Measurements from ENCODE around the gene TSPYL4. TPM values are rescaled to one million over a fixed set of nuclear protein-coding genes. Genes with fewer than 3 reads are reported as not detected.

Gene TSPYL4
- total RNA-seq, 4 donors from 2014 or later: 5.8 to 9.1 (median 7.2) TPM

- Histone ChIP-seq H3K27ac (peak within 1 kb of the TSS; percentile 97 to 99 (median 98)), H3K36me3 (peaks cover 0 to 6% (median 0%) of the 10 kb centered on the region in 3 donors), H3K27me3 (no peaks in the 10 kb centered on the region), H3K4me1 (peaks cover 0 to 41% (median 12%) of the 10 kb centered on the region in 4 donors), H3K9me3 (no peaks in the 10 kb centered on the region), H3K4me3 (peak within 1 kb of the TSS; percentile 80 to 89 (median 84))
- DNase-seq: peak; percentile 96 to 99 (median 97)
- TF ChIP-seq POLR2A (IDR thresholded peaks at IDR 0.05): peak; percentile 94 to 96
- no peak for TF ChIP-seq CTCF (IDR thresholded peaks at IDR 0.05)
Measured at GRCh38 chr6:116279232-116280160, 25.6 kb upstream of the TSPYL4 start, which contains the start of gene TSPYL1. TSPYL1 (minus strand) TSS chr6:116279930; CDS start chr6:116279830, 100 bp downstream.

GRCh38 chr6:116278854-116279231, 25.0 kb upstream of the TSPYL4 start:
- Histone ChIP-seq H3K27me3 (no peaks in the 10 kb centered on the region), H3K27ac (peak overlapping the region; percentile 97 to 99 (median 98)), H3K9me3 (no peaks in the 10 kb centered on the region), H3K4me3 (peak overlapping the region; percentile 80 to 89 (median 84)), H3K4me1 (peaks cover 0 to 47% (median 12%) of the 10 kb centered on the region in 4 donors), H3K36me3 (peaks cover 0 to 13% (median 0%) of the 10 kb centered on the region in 3 donors)
- TF ChIP-seq POLR2A (IDR thresholded peaks at IDR 0.05) (no peak), CTCF (IDR thresholded peaks at IDR 0.05) (no peak)
- peak in 1 of 3 donors; percentile 44 for DNase-seq

DNA sequence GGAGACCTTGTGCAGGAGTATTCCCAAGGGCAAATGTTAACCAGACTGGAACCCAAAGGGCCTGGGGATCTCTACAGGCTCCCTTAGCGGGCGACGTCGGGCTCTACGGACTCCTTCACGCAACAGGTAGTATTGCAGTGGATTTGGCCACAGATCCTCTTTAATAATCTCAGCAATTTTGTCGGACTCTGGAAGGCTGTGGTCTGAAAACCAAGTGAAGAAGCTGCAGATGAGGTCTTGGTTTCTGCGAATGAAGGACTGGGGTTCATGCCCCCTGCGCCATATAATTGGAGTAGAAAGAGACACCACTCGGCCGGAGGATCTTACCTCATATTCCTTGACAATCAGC, 24.6 kb upstream of the TSPYL4 start:
- peak overlapping the region; percentile 97 to 99 (median 98) for H3K27ac ChIP-seq
- no peak for DNase-seq
- peaks cover 0 to 47% (median 12%) of the 10 kb centered on the region in 4 donors for H3K4me1 ChIP-seq
- peaks cover 0 to 17% (median 0%) of the 10 kb centered on the region in 3 donors for H3K36me3 ChIP-seq
- no peaks in the 10 kb centered on the region for H3K27me3 ChIP-seq
- peak overlapping the region; percentile 80 to 89 (median 84) for H3K4me3 ChIP-seq
- TF ChIP-seq POLR2A (IDR thresholded peaks at IDR 0.05) (no peak), CTCF (IDR thresholded peaks at IDR 0.05) (no peak)
- no peaks in the 10 kb centered on the region for H3K9me3 ChIP-seq

- TF ChIP-seq CTCF (IDR thresholded peaks at IDR 0.05) (no peak), POLR2A (IDR thresholded peaks at IDR 0.05) (no peak)
- no peaks in the 10 kb centered on the region for H3K27me3 ChIP-seq
- H3K36me3 ChIP-seq: peaks cover 0 to 22% (median 0%) of the 10 kb centered on the region in 3 donors
- no peak for DNase-seq
- H3K9me3 ChIP-seq: no peaks in the 10 kb centered on the region
- H3K27ac ChIP-seq: peak overlapping the region in 2 of 4 donors; percentile 3 to 6
- peaks cover 0 to 47% (median 12%) of the 10 kb centered on the region in 4 donors for H3K4me1 ChIP-seq
- peak overlapping the region; percentile 80 to 89 (median 84) for H3K4me3 ChIP-seq
Measured at GRCh38 chr6:116277124-116277523, 23.2 kb upstream of the TSPYL4 start.

DNA sequence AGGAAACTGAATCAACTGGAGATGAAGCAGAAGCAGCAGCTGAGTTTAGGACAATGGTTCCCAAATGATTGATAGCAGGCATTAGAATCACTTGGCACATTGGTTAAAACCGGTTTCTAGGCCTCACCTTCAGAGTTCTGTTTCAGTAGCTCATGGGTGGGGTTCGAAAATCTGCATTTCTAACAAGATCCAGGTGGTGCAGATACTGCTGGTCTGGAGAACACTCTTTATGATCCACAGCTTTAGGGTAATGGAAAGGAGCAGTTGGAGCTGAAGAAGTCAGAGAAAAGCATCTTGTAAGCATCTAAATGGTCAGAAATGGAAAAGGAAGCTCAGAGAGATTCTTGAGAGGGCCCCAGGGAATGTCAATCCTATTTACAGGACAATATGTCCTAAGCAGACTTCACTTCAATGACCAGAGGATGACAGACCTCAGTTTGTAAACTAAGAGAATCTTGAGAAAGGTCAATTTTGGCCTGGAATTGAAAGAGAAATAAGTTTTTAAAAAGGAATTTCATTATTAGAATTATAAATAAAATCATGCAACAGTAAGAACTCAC, 17.4 kb upstream of the TSPYL4 start:
- no peak overlapping the region for H3K27ac ChIP-seq
- no peaks in the 10 kb centered on the region for H3K27me3 ChIP-seq
- TF ChIP-seq POLR2A (IDR thresholded peaks at IDR 0.05) (no peak), CTCF (IDR thresholded peaks at IDR 0.05) (no peak)
- H3K4me3 ChIP-seq: no peak overlapping the region
- no peaks in the 10 kb centered on the region for H3K9me3 ChIP-seq
- peaks cover 0 to 16% (median 6%) of the 10 kb centered on the region in 4 donors for H3K4me1 ChIP-seq
- DNase-seq: no peak
- peaks cover 0 to 18% (median 0%) of the 10 kb centered on the region in 3 donors for H3K36me3 ChIP-seq

Data from Peyer's patch (tissue), 4 donors.